NCI-H226 (cell line): ENCODE data around the gene TMEM117.

Experiments
- DNase-seq: peaks from one replicate; pipeline ENCODE4 v3.0.0-alpha.2; 2015

The TMEM117 gene

DNA sequence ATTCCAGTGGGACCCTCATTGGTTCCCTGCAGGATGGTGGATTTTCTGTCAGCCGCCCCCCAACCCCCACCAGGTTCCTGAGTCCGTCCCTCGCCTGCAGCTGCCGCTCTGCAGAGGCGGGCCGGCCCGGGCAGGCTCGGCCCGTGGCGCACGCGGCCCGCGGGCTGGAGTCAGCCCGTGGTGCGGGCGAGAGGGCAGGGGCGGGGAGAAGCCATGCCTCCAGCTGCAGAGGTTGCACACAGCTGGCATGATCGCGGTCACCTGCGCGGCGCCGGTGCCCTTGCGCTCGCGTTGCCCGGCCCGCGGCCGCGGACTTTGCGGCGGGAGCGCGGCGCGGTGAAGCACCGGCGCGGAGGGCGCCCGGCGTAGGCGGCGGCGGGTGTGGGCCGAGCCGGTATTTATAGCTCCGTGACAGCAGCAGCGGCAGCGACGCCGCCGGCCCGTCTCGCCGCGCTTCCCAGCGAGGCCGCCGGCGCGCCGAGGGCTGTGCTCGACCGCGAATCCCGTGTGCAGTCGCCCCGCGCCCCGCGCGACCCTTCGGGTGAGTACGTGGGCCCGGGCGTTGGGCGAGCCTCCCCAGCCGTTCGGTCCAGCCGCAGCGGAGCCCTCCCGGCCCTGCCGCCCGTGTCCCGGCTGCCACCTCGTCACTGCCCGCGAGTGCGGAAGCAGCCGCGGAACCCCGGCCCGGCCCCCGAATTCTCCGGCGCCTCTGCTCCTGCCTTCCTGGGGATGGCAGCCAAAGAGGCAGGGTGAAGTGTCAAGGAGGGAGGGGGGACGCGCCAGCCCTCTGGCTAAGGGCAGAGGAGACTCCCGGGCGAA lies at the start of gene TMEM117:
TSS of gene TMEM117 (plus strand) at position 426 of the 819 bp plus-strand sequence.
- DNase-seq, result peak; percentile 23

DNA sequence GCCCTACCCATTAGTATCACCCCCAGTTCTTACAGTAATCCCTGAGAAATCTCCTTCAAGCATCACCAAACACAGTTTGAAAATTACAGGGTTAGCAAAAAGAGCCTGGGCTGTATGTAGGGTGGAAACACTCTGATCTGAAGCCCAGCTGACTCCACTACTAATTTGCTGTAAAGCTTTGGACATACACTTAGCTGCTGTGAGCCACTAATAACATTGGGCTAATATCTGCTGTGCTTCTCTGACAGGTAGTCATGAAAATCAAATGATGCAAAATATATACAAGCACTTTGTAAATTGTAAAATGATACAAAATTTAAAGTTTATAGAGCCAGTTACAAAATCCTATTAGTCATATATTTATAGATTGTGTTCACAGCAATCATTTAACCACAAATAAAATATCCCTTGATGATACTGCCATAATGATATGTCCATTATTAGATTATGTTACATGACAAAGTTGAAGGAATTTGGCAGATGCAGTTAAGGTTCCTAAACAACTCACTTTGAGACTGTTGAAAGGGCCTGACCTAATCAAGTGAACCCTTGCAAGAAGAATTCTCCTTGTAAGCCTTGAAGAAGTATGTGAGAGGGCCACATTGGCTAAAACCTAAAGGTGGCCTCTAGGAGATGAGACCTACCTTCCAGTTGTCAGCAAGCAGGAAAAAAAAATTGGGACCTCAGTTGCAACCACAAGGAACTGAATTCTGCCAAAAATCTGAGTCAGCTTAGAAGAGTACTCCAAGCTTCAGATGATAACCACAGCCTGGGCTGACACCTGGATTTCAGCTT lies 48.8 kb upstream of the TMEM117 start:
- DNase-seq, result no peak

DNA sequence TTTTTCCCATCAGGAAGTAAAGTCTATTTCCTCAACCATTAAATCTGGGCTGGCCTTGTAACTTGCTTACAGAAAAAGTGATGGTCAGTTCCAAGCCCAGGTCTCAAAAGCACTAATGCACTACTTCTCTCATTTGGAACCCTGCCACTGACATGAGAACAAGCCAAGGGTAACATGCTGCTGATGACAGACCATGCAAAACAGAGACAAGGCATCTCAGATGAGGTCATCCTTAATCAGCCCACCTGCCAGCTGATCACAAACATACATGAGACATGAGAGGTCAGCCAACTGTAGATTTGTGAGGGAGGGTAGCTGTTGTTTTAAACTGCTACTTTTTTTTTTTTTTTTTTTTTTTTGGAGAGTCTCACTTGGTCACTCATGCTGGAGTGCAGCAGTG lies 45.9 kb upstream of the TMEM117 start:
- DNase-seq, result no peak

DNA sequence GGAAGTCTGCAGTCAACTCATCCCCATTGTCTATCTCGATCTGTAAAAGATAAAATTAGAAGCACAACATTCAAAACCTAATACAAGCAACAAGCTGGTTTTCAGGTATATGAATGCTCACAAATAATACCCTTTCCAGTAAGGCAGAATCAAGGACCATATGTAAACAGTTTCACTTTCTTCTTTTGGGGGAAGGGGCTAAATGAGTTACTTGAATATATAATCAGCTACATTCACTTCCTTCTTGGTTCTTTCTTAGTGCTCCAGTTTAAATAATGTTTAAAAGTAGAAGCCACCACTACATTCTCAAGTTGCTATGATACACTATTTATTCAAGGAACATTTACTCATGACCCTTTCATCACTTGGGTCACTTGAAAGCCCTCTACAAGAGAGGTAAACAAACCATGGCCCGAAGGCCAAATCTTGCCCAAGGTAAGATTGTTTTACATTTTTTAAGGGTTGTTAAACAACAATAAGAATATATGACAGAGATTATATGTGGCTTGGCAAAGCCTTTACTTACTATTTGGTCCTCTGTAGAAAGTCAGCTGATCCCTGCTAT lies 40.1 kb upstream of the TMEM117 start:
- DNase-seq, result no peak

DNA sequence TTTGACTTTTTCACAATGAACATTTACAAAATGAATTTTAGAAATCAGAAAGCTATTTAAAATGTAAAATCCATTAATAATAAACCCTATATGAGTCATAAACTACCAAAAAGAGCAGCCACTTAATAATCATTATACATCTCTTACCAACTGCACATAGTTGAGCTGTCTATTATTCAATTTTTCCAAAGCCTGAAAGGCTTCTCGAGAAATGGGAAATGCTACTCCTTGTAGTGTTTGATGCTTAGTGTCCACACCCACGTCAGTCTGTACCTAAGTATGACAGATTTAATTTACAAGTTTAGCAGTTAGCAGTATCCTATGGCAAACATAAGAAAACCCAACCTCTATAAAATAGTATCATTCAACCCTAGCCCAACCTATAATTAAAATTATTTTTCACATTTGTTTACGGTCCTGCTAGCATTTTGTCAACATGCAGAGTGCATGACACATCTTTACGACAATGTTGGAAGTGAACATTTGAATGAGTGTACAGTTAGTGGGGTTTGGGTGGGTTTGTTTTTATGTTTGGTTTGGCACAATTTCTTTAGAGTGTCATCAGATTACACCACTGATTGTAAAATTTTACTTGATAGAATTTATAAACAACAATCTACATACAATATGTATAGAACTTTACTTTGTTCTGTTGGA lies 38.2 kb upstream of the TMEM117 start:
- DNase-seq, result no peak

DNA sequence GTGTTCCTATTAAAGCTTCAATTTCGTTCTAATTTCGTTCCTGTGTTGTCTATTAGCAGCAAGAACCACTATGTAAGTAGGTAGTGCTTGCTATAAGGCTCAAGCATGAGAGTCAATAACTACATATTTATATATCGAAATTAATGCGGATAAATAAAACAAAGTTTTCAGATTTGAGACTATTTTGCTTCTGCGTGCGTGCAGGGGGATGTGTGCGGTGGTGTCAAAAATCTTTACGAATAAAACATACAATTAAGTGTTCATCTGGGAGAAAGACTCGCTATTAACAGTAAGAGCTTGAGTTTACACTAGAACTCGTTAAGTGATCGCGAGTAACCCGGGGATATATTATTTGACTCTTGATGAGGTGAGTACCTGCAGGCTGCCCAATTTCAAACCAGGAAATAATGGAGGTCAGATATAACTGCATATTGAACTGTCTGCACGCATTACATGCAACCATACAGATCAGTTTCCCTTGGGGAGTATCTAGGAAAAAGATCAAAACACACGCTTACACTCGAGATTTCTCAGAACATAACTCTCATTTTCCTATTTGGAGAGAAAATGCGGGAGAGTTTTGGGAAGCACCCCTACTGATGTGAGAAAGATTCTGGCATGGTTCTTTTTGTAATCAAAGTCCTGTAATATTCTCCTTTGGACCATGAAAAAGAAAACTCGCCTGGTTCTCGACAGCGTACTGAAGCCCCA lies 30.6 kb upstream of the TMEM117 start:
- no peak for DNase-seq

DNA sequence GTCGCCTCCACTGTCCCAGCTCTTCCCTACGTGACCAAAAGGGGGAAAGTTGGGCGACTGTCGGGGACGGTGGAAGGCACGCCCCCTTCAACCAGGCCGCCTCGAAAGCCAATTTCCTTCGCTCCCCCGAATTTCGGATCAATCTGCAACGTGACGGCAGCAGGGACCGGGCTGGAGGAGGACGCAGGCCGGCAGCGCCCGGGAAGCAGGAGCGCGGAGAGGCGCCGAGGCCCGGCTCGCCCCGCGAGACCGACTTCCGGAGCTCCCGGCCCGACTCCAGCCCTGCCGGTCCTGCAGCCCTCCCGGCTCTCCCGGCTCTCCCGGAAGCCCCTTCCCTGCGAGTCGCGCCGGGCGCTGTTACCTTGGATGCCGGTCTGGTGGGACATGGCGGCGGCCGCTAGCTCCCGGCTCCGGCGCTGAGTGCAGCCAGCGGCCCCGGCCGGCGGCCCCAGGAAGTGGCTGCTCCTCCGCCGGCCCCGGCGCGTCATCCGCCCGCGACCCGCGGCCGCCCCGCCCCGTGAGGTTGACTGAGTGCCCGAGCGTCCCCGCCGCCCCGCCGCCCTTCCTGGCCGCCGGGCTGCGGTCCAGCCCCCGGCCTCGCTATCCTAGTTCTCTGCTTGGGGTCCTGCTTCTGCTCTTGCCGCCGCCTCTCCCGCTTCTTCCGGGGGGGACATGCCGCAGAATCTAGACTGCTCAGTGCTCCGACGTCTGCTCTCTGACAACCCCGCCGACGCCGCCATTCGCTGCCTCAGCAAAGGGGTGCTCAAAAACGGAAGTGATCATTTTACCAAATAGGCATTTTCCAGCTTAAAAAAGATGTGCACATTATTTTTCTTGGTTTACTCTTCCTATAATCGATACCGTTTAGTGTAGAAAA lies 29.8 kb upstream of the TMEM117 start, which contains the start of gene TWF1:
TSS of gene TWF1 (minus strand) at position 458 of the 877 bp plus-strand sequence. CDS start at position 386, 72 bp downstream.
- peak; percentile 82 for DNase-seq

DNA sequence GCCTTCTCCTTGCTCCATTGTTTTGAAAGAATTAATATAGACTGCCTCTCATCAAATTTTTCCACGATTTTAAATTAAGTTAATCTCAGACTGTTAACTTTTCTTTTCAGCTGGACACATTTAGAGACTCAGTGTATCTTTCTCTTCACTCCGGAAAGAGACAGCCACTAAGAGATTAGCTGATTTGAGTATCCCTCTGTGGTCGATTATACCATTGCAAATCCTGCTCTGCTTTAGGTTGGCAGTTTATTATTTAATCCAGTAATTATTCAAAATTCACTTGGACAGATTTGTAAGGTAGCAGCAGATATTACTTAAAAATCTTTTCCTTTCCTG lies 29.2 kb upstream of the TMEM117 start:
- no peak for DNase-seq

DNA sequence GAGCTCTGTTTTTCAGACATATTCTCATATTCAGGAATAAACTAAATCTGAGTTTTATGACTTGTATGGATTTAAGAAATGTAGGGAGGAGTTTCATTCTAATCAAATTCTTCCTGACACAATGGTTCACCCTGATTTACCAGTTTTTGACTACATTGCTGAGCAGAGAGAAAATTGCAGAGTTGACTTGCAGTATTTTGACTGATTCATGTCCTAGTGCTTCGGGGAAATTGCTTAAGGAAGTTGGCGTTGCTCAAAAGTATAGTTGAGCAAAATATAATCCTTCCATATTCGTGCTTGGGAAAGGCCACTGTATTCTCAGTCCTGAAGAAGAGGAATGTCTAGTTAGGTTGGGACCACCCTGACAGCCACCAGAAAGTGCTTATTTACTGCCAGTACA lies 28.5 kb upstream of the TMEM117 start:
- no peak for DNase-seq

DNA sequence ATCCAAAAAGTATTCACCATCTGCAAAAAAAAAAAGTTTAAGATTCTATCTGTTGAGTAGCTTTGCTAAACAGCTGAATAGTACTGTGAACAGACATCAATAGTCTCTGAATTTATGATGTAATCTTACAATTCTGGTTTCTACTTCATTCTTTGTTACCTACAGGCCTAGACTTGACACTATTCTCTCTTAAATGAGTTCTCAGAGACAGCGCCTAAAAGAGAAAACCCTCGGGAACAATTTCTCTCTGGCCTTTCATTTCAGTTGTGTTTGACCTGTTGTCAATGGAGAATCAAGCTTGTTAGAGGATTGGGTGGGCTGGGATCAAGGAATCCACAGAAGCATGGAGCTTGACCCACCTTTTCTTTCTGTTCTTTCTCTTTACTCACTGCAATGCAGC lies 23.8 kb upstream of the TMEM117 start:
- DNase-seq, result no peak

DNA sequence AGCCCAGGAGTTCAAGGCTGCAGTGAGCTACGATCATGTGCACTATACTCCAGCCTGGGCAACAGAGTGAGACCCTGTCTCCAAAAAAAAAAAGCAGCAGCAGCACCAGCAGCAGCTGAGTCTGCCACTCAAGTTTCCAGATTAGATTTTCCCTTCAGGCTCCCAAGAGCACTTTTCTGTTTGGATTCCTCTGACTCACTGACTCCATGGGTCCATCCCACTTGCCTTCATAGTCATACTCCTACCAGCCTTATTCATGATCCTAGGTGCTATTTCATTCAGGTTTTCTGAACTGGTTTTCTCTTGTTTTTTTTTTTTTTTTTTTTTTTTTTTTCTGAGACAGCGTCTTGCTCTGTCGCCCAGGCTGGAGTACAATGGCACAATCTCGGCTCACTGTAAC lies 23.0 kb upstream of the TMEM117 start:
- peak; percentile 70 for DNase-seq

DNA sequence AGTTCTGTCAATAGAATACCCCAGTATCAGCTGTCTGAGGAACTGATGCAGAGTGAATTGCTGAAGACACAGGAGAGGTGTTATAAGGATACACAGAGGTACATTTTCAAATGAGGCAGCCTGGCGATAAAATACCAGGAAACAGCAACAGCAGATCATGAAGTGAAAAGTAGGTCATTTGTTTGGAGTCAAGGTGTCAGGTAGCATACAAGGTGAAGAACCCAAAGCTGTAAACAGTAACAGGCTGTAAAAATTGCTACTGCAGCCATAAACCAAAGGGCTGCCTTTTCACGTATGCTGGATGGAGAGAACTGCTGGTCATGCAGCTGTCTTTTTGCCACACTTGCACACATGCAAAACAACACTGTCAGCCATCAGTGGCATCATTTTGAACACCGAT lies 20.5 kb upstream of the TMEM117 start:
- no peak for DNase-seq

DNA sequence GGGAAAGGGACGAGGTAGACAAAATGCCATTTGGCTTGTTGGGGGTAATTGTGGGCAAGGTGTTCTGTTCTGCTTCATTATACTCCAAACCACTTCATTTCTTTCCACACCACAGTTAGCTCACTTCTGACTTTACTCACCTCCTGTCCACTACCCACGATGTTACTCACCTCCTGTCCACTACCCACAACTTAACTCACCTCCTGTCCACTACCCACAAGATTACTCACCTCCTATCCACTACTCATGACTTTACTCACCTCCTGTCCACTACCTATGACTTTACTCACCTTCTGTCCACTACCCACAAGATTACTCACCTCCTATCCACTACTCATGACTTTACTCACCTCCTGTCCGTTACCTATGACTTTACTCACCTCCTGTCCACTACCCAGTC lies 19.7 kb upstream of the TMEM117 start:
- DNase-seq, result no peak

DNA sequence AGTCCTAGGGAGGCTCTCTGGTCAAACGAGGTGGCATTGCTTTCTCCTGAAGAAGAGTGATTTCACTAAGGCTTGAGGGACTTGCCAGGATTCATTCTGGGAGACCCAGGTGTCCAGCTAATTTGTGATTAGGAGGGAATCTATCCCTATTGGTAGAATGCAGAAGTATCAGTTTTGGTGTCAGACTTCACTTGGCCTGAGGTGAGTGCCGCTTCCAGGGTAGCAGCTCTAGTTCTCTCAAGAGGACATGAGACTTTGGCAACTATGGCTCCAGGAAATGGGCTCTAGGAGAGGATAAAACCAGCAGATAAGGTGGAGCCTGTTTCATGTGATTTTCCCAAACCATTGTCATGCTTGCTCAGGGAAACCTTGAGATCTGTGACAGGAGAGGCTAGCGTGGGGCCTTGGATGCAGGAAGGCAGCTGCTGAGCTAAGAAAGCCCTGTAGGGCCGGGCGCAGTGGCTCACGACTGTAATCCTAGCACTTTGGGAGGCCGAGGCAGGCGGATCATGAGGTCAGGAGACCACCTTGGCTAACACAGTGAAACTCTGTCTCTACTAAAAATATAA lies 11.6 kb upstream of the TMEM117 start:
- DNase-seq, result no peak

DNA sequence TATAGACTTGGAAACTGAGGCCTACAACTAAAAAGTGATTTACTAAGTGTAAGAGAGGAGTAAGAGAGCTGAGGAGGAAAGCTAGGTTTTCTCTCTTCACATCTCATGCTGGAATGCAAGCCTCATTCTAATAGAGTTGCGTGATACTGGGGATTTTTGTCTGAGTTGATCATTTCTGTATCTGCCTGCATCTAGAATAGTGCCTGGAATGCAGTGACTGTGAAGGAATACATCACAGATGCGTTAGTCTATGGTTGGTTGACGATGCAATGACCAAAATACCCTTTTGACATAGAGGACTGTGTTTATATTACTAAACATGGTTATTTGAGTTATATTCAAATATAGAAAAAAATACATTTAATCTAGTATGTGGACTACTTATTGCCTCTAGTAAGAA lies 9.2 kb upstream of the TMEM117 start:
- DNase-seq, result no peak

DNA sequence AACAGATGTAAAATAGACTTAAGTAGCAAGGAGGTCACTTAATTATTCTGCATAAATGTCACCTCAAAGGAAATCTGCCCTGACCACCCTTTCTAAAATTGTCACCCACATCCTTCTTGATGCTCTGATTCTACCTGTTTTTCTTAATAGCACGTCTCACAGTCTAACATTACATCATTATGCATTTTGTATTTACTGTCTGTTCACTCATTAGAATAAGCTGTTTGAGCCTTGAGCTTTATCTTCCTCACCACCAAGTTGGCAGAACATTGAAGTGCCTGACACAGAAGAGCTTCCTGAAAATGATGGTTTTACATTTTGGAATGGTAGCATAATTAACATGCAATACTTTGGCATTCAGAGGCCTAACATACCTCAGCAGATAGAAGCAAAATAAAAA lies 8.8 kb upstream of the TMEM117 start:
- DNase-seq, result no peak

DNA sequence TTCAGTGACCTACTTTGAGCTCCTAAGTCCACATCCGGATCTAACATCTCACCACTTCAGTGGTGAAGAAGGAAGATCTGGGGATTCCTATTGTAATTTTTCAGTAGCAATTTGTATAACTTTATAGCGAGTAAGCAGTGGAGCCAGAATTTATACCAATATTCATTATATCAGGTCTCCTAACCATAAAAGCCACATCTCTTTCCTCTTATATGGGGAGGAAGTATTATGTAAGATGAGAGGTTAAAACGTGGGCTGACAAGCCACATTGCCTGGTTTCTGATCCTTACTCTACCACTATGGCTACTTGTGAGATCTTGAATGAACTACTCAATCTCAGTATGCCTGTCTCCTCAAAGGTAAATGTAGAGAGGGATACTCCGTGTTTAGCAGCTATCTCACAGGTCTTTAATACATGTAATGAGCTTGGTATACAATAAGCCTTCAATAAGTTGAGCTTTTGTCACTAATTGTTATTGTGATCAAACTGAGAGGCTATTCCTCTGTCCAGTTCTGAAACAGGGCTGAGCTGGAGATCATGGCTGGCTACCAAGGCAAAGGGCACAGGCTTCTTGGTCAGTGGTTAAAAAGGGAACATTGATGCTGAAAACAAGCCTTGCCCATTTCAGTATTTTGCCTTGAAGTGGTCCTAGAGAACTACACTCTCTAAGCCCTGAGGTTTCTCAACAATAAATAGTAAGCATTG lies 3.3 kb upstream of the TMEM117 start:
- no peak for DNase-seq

DNA sequence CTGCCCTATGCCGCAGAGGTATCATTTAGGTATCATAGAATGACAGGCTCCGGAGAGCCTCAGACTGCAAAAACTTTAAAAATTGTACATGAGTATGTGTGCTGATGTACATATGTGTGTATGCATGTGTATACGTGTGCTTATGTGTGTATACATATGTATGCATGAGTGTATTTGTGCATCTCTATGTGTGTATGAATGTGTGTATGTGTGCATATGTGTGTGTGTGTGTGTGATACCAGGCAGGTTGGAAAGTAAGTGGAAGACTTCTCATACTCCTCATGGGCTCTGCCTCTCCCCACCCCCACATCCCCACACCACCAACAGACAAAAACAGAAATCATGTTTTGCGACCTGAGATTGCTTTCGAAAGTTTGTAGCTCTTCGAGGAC lies 621 bp upstream of the TMEM117 start:
- DNase-seq, result no peak

DNA sequence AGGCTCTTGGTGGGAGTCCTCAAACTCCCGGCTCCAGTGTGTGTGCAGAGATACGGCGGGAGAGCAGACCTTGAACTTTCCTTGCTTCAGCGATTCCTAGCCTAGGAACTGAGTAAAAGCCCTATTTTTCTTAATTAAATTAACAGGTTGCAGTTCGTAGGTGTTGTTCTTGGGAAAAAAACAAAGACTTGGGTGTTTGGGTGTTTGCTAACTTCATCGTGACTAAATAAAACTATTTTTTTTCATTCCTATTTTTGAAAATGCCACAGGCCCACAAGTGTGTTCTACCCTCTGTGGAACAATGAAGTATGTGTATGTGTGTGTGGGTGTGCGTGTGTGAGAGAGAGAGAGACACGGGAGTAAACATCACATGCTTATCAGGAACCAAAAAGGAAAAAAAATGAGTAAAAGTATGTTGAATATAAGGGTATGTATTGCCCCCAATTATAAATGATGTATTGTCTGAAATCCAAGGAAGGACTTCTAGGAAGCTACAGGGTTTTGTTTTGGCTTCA lies 651 bp downstream of the TMEM117 start:
- no peak for DNase-seq

DNA sequence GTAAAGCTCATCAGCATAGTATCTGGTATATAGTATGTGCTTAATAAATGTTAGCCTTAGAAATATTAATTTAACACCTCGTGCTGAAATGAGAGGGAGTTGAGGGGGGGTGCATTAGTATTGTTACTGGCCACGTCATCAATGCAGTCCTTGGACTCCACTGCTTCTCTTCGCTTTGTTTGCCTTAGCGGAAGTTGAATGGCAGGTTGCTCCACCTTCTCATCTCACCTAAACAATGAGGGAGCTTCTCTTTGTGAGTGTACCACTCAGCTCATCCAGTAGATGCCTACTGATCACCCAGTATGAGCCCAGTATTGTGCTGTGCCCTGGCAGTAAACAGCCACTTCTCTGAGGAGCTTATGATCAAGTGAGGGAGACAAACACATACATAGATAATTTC lies 4.5 kb downstream of the TMEM117 start:
- no peak for DNase-seq

DNA sequence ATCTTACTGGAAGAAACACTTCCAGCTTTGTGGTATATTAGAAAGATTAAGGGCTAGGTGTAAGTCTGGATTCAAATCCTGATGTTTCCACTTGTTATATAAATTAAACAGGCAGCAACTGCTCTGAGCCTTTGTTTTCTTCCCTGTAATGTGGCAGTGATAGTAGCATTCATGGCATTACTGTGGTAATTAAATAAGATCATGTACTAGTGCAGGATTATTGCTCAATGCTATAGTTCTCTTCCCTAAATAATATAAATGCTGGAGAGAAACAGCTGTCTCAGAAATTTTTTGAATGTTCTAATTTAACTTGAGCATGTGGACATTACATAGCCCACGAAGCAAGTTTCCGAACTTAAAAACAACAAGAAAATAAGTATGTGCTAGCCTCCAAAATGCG lies 5.4 kb downstream of the TMEM117 start:
- DNase-seq, result no peak
